PC-9 (cell line): ENCODE results near the gene UBLCP1.

Experiments used
- EZH2 ChIP-seq: fragments of 200-600 bp; sonication (generic); IDR thresholded peaks from 2 replicates; pipeline ENCODE4 v1.8.0; 2017; ENCODE audit warnings: antibody characterized with exemption, low read depth
- TF ChIP-seq, protein P1 (sequence below): fragments of 200-600 bp; sonication (generic); conservative IDR thresholded peaks from 2 replicates; pipeline ENCODE4 v1.6.1; 2017; ENCODE audit warnings: mixed run types, antibody characterized with exemption, mild to moderate bottlenecking, moderate library complexity

DNA sequence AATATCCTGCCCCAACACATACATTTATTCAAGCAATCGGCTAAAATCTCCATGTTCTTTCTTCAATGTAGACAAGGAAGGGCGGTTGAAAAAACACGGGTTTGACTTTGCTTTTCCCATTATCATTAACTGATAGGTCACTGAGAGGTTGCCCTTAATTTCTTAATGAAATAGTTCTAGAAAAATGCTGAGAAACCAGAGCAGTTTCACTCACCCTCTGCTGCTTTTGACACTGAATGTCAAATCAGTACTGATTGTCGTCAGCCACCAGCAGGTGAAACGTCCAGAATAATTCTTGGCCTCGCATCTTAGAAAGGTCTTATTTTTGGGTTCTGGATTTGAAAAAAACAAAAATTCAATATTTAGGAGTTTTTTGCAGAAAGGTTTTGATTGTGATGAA, 59.1 kb downstream of the UBLCP1 start:
- TF ChIP-seq, protein P1, sequence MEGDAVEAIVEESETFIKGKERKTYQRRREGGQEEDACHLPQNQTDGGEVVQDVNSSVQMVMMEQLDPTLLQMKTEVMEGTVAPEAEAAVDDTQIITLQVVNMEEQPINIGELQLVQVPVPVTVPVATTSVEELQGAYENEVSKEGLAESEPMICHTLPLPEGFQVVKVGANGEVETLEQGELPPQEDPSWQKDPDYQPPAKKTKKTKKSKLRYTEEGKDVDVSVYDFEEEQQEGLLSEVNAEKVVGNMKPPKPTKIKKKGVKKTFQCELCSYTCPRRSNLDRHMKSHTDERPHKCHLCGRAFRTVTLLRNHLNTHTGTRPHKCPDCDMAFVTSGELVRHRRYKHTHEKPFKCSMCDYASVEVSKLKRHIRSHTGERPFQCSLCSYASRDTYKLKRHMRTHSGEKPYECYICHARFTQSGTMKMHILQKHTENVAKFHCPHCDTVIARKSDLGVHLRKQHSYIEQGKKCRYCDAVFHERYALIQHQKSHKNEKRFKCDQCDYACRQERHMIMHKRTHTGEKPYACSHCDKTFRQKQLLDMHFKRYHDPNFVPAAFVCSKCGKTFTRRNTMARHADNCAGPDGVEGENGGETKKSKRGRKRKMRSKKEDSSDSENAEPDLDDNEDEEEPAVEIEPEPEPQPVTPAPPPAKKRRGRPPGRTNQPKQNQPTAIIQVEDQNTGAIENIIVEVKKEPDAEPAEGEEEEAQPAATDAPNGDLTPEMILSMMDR: no peak
- TF ChIP-seq EZH2: no peak
